ENCODE data around the gene CDH23. TPM values are rescaled to one million over a fixed set of nuclear protein-coding genes. Genes with fewer than 3 reads are reported as not detected.

Gene CDH23
- total and polyA plus RNA-seq, 2 of the 8 experiments (the other 6 are each of a cell fraction or from before 2014, with no cell fraction given) = 1.9 to 4.9 TPM

- TF ChIP-seq, protein P1, sequence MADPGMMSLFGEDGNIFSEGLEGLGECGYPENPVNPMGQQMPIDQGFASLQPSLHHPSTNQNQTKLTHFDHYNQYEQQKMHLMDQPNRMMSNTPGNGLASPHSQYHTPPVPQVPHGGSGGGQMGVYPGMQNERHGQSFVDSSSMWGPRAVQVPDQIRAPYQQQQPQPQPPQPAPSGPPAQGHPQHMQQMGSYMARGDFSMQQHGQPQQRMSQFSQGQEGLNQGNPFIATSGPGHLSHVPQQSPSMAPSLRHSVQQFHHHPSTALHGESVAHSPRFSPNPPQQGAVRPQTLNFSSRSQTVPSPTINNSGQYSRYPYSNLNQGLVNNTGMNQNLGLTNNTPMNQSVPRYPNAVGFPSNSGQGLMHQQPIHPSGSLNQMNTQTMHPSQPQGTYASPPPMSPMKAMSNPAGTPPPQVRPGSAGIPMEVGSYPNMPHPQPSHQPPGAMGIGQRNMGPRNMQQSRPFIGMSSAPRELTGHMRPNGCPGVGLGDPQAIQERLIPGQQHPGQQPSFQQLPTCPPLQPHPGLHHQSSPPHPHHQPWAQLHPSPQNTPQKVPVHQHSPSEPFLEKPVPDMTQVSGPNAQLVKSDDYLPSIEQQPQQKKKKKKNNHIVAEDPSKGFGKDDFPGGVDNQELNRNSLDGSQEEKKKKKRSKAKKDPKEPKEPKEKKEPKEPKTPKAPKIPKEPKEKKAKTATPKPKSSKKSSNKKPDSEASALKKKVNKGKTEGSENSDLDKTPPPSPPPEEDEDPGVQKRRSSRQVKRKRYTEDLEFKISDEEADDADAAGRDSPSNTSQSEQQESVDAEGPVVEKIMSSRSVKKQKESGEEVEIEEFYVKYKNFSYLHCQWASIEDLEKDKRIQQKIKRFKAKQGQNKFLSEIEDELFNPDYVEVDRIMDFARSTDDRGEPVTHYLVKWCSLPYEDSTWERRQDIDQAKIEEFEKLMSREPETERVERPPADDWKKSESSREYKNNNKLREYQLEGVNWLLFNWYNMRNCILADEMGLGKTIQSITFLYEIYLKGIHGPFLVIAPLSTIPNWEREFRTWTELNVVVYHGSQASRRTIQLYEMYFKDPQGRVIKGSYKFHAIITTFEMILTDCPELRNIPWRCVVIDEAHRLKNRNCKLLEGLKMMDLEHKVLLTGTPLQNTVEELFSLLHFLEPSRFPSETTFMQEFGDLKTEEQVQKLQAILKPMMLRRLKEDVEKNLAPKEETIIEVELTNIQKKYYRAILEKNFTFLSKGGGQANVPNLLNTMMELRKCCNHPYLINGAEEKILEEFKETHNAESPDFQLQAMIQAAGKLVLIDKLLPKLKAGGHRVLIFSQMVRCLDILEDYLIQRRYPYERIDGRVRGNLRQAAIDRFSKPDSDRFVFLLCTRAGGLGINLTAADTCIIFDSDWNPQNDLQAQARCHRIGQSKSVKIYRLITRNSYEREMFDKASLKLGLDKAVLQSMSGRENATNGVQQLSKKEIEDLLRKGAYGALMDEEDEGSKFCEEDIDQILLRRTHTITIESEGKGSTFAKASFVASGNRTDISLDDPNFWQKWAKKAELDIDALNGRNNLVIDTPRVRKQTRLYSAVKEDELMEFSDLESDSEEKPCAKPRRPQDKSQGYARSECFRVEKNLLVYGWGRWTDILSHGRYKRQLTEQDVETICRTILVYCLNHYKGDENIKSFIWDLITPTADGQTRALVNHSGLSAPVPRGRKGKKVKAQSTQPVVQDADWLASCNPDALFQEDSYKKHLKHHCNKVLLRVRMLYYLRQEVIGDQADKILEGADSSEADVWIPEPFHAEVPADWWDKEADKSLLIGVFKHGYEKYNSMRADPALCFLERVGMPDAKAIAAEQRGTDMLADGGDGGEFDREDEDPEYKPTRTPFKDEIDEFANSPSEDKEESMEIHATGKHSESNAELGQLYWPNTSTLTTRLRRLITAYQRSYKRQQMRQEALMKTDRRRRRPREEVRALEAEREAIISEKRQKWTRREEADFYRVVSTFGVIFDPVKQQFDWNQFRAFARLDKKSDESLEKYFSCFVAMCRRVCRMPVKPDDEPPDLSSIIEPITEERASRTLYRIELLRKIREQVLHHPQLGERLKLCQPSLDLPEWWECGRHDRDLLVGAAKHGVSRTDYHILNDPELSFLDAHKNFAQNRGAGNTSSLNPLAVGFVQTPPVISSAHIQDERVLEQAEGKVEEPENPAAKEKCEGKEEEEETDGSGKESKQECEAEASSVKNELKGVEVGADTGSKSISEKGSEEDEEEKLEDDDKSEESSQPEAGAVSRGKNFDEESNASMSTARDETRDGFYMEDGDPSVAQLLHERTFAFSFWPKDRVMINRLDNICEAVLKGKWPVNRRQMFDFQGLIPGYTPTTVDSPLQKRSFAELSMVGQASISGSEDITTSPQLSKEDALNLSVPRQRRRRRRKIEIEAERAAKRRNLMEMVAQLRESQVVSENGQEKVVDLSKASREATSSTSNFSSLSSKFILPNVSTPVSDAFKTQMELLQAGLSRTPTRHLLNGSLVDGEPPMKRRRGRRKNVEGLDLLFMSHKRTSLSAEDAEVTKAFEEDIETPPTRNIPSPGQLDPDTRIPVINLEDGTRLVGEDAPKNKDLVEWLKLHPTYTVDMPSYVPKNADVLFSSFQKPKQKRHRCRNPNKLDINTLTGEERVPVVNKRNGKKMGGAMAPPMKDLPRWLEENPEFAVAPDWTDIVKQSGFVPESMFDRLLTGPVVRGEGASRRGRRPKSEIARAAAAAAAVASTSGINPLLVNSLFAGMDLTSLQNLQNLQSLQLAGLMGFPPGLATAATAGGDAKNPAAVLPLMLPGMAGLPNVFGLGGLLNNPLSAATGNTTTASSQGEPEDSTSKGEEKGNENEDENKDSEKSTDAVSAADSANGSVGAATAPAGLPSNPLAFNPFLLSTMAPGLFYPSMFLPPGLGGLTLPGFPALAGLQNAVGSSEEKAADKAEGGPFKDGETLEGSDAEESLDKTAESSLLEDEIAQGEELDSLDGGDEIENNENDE (IDR thresholded peaks at IDR 0.05; ENCODE audit: insufficient replicate concordance, low read length) = no peak
- TF ChIP-seq SIN3A (conservative IDR thresholded peaks at IDR 0.05 in 1 of 2, IDR thresholded peaks at IDR 0.05 in 1 of 2; ENCODE audit: low read depth in 1 of 2, low read length in 2 of 2) (no peak), KDM1A (IDR thresholded peaks at IDR 0.05; ENCODE audit: borderline replicate concordance, low read length) (no peak), YY1 (IDR thresholded peaks at IDR 0.05; ENCODE audit: low read depth, low read length) (no peak), POU5F1 (IDR thresholded peaks at IDR 0.05; ENCODE audit: low read depth, low read length) (no peak), TBP (IDR thresholded peaks at IDR 0.05; ENCODE audit: low read depth, low read length) (no peak), ZNF274 (IDR thresholded peaks at IDR 0.05; ENCODE audit: borderline replicate concordance, extremely low read depth, low read length) (no peak), RXRA (IDR thresholded peaks at IDR 0.05; ENCODE audit: insufficient read depth, low read depth, low read length) (no peak), RBBP5 (IDR thresholded peaks at IDR 0.05; ENCODE audit: borderline replicate concordance, low read depth, low read length) (no peak), BRCA1 (IDR thresholded peaks at IDR 0.05; ENCODE audit: low read depth, low read length) (no peak), TAF1 (IDR thresholded peaks at IDR 0.05; ENCODE audit: low read depth, low read length) (no peak), TEAD4 (IDR thresholded peaks at IDR 0.05; ENCODE audit: low read depth, low read length) (no peak)
Observed at GRCh38 chr10:71771204-71771603, 374.5 kb downstream of the CDH23 start (continued).
